ENCODE data around the gene CALR3. TPM values are rescaled to one million over a fixed set of nuclear protein-coding genes. Genes with fewer than 3 reads are reported as not detected.
A peak's percentile ranks its signal among the peaks of the same experiment; 100 is the strongest.
"Not testable (repeated sequence)": the region's sequence is repeated elsewhere in the genome, so short reads cannot be mapped to it uniquely, and the experiment has no call there.

The CALR3 gene
- total RNA-seq, 1 donor from 2014 or later = not detected

GRCh38 chr19:16458391-16459341 is 37.3 kb downstream of the CALR3 start:
- DNase-seq (ENCODE audit: extremely low read depth, low read depth, low spot score) = no peak

- DNase-seq (ENCODE audit: extremely low read depth, low read depth, low spot score) = no peak
Observed at GRCh38 chr19:16457954-16458331, 38.0 kb downstream of the CALR3 start.

- DNase-seq (ENCODE audit: extremely low read depth, low read depth, low spot score) = no peak
Observed at GRCh38 chr19:16457195-16457953, 38.6 kb downstream of the CALR3 start.

- no peak for DNase-seq (ENCODE audit: extremely low read depth, low read depth, low spot score)
Observed at GRCh38 chr19:16456652-16457194, 39.2 kb downstream of the CALR3 start.

DNA sequence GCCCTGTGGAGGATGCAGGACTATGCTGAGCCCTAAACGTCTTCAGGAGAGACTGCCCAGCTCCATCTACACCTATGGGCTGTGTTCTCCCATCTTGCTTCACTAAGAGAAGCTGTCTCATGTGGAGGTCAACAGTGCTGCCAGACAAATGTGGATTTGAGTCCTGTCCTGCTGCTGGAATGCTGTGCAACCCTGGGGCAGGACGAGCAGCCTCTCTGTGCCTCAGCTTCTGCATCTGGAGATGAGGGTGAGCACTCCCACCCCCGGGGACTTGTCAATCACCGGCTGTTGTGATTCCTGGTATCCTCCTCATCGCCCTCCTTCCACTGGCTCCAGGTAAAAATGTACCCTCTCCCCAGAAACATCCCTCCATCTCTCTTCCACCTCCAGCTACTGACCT is 40.5 kb downstream of the CALR3 start:
- no peak for DNase-seq (ENCODE audit: extremely low read depth, low read depth, low spot score)

GRCh38 chr19:16454351-16454918 is 41.5 kb downstream of the CALR3 start:
- no peak for DNase-seq (ENCODE audit: extremely low read depth, low read depth, low spot score)

DNA sequence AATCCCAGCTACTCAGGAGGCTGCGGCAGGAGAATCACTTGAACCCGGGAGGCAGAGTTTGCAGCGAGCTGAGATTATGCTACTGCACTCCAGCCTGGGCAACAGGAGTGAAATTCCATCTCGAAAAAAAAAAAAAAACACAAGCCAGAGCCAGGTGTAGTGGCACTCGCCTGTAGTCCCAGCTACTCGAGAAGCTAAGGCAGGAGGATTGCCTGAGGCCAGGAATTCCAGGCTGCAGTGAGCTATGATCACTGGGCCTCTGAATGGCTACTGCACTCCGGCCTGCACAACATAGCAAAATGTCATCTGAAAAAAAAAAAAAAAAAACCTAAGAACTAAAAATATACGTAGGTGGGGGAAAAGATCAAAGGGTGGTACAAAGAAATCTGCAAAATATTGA is 43.6 kb downstream of the CALR3 start:
- no peak for DNase-seq (ENCODE audit: extremely low read depth, low read depth, low spot score)

GRCh38 chr19:16449330-16449961 is 46.5 kb downstream of the CALR3 start:
- DNase-seq (ENCODE audit: extremely low read depth, low read depth, low spot score) = no peak

GRCh38 chr19:16448872-16449271 is 47.1 kb downstream of the CALR3 start:
- not testable (repeated sequence) for DNase-seq (ENCODE audit: extremely low read depth, low read depth, low spot score)

GRCh38 chr19:16446724-16447368 is 49.1 kb downstream of the CALR3 start:
- peak; percentile 93 for DNase-seq (ENCODE audit: extremely low read depth, low read depth, low spot score)

GRCh38 chr19:16446108-16446723 is 49.8 kb downstream of the CALR3 start:
- DNase-seq (ENCODE audit: extremely low read depth, low read depth, low spot score) = no peak

GRCh38 chr19:16445238-16446107 is 50.5 kb downstream of the CALR3 start:
- no peak for DNase-seq (ENCODE audit: extremely low read depth, low read depth, low spot score)

- DNase-seq (ENCODE audit: extremely low read depth, low read depth, low spot score) = no peak
Observed at GRCh38 chr19:16444269-16444600, 51.7 kb downstream of the CALR3 start.

GRCh38 chr19:16442386-16443276 is 53.3 kb downstream of the CALR3 start:
- DNase-seq (ENCODE audit: extremely low read depth, low read depth, low spot score) = no peak

DNA sequence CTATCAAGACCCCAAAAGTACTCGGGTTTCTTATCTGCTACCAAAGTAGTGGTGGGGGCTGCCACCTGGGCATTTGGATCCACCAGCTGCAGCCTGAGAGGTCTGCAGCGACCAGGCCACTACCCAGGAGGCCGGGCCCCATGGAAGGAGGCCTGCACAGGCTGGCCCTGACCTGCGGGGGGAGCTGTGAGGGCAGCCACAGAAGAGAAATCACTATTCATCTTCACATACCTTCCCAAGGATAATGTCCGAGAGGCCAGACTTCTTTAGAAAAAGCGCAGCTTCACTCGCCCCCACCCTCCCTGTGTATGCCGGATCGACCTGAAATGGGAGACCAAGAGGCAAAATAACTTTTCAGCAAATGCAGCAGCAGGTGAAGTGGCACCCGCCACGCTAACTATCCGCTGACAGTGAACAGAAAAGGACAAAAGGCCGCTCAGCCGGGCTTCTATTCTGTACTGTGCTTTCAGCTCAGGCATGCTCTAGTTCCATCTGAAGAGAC is 54.3 kb downstream of the CALR3 start:
- DNase-seq (ENCODE audit: extremely low read depth, low read depth, low spot score) = no peak

DNA sequence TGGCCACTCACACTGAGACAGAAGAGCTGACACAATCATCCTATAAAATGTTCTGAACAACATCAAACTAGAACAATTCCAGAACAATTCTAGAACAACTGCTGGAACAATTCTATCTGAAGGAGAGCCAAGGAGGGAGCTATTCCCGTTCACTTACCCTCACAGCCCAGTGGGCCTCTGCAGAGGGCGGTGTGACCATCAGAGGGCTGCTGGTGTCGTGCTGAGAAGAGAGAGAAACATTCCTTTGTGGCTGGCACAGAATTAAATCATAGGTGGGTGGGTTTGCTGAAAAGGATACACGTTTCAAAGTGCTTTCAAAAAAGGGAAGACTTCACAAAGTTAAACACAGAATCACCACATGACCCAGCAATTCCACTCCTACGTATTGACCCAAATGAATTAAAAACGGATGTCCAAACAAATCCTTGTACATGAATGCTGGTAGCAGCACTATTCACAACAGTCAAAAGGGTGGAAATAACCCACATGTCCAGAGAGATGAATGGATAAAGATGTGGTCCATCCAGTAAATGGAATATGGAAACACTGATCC is 59.1 kb downstream of the CALR3 start:
- no peak for DNase-seq (ENCODE audit: extremely low read depth, low read depth, low spot score)

- DNase-seq (ENCODE audit: extremely low read depth, low read depth, low spot score) = no peak
Observed at GRCh38 chr19:16435999-16436650, 59.8 kb downstream of the CALR3 start.
